K562 (cell line): ENCODE results near the gene EIF5B.

Experiments
- NELFE ChIP-seq: IDR thresholded peaks from 2 replicates; pipeline ENCODE4 v1.6.1; 2011; ENCODE audit warnings: mild to moderate bottlenecking; ENCODE audit not compliant: insufficient read depth, insufficient read length
- POLR2AphosphoS2 ChIP-seq: IDR thresholded peaks from 2 replicates; pipeline ENCODE4 v1.6.1; 2012; ENCODE audit warnings: low read length, improper control_type of control experiment
- RERE ChIP-seq: sonication (generic); formaldehyde crosslinking; IDR thresholded peaks from 2 replicates; pipeline ENCODE4 v1.8.0; 2023; ENCODE audit warnings: missing genetic modification reagents, mild to moderate bottlenecking, borderline replicate concordance
- ZEB2 ChIP-seq: fragments of 450-650 bp; IDR thresholded peaks from 2 replicates; pipeline ENCODE4 v1.6.1; 2016
- ZNF263 ChIP-seq: sonication (generic); formaldehyde crosslinking; IDR thresholded peaks from 2 replicates; pipeline ENCODE4 v1.8.0; 2022; ENCODE audit warnings: mild to moderate bottlenecking, missing genetic modification reagents, borderline replicate concordance
- ZNF407 ChIP-seq: fragments of 450-650 bp; IDR thresholded peaks from 2 replicates; pipeline ENCODE4 v1.6.1; 2016; ENCODE audit warnings: low read depth
- ZSCAN29 ChIP-seq: fragments of 450-650 bp; IDR thresholded peaks from 2 replicates; pipeline ENCODE4 v1.6.1; 2017

DNA sequence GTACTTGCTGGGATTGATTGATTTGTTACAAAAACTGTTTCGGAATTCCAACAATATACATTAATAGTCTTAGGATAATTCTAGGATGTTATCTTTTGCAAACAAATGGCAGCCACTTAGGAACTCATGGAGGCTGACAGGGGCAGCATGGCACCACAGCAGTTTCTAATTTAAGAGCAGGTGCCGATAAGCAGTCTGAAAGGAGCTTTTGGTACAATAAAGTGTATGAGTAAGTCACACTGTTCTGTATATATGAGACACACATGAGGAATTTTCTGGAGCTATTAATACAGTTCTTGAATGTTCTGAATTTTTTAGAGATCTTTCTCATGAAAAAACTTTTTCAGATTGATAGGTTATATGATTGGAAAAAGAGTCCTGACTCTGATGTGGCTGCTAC, 52.2 kb downstream of the EIF5B start:
- TF ChIP-seq ZSCAN29 (no peak), ZNF407 (no peak), RERE (CRISPR knock-in tag) (no peak), NELFE (no peak), ZNF263 (no peak), ZEB2 (no peak), POLR2AphosphoS2 (no peak)
